ENCODE results near the gene ITGAE.

Gene ITGAE

GRCh38 chr17:3826191-3826590, 25.2 kb upstream of the ITGAE start:
- no peak for TF ChIP-seq CTCF (IDR thresholded peaks at IDR 0.05; ENCODE audit: low read depth, low read length)
- H3K36me3 ChIP-seq: peaks cover 87% of the 10 kb centered on the region
- no peak for DNase-seq

GRCh38 chr17:3821101-3821500, 20.1 kb upstream of the ITGAE start:
- no peak for DNase-seq
- Histone ChIP-seq H3K27ac (no peak overlapping the region), H3K4me3 (ENCODE audit: low read depth, low read length) (no peak overlapping the region), H3K27me3 (ENCODE audit: insufficient read depth, low read depth, severe bottlenecking) (no peaks in the 10 kb centered on the region), H3K36me3 (peaks cover 92% of the 10 kb centered on the region), H3K9me3 (ENCODE audit: severe bottlenecking) (no peaks in the 10 kb centered on the region)
- no peak for TF ChIP-seq CTCF (IDR thresholded peaks at IDR 0.05; ENCODE audit: low read depth, low read length)

More at GRCh38 chr17:3826191-3826590, 25.2 kb upstream of the ITGAE start:
- no peak overlapping the region for H3K4me3 ChIP-seq (ENCODE audit: low read depth, low read length)
- H3K27ac ChIP-seq: no peak overlapping the region
- no peaks in the 10 kb centered on the region for H3K9me3 ChIP-seq (ENCODE audit: severe bottlenecking)
- H3K27me3 ChIP-seq (ENCODE audit: insufficient read depth, low read depth, severe bottlenecking): no peaks in the 10 kb centered on the region

GRCh38 chr17:3818786-3819185, 17.8 kb upstream of the ITGAE start:
- Histone ChIP-seq H3K36me3 (peaks cover 92% of the 10 kb centered on the region), H3K9me3 (ENCODE audit: severe bottlenecking) (no peaks in the 10 kb centered on the region), H3K4me3 (ENCODE audit: low read depth, low read length) (no peak overlapping the region), H3K27me3 (ENCODE audit: insufficient read depth, low read depth, severe bottlenecking) (no peaks in the 10 kb centered on the region), H3K27ac (no peak overlapping the region)
- TF ChIP-seq CTCF (IDR thresholded peaks at IDR 0.05; ENCODE audit: low read depth, low read length): no peak
- DNase-seq: no peak

- peaks cover 92% of the 10 kb centered on the region for H3K36me3 ChIP-seq
- no peaks in the 10 kb centered on the region for H3K9me3 ChIP-seq (ENCODE audit: severe bottlenecking)
- no peaks in the 10 kb centered on the region for H3K27me3 ChIP-seq (ENCODE audit: insufficient read depth, low read depth, severe bottlenecking)
- no peak for TF ChIP-seq CTCF (IDR thresholded peaks at IDR 0.05; ENCODE audit: low read depth, low read length)
- no peak for DNase-seq
- H3K27ac ChIP-seq: no peak overlapping the region
- no peak overlapping the region for H3K4me3 ChIP-seq (ENCODE audit: low read depth, low read length)
These were observed 17.0 kb upstream of the ITGAE start for GRCh38 chr17:3817851-3818605.

- TF ChIP-seq CTCF (IDR thresholded peaks at IDR 0.05; ENCODE audit: low read depth, low read length): no peak
- Histone ChIP-seq H3K27ac (no peak overlapping the region), H3K9me3 (ENCODE audit: severe bottlenecking) (no peaks in the 10 kb centered on the region), H3K4me3 (ENCODE audit: low read depth, low read length) (no peak overlapping the region), H3K36me3 (peaks cover 90% of the 10 kb centered on the region), H3K27me3 (ENCODE audit: insufficient read depth, low read depth, severe bottlenecking) (no peaks in the 10 kb centered on the region)
- no peak for DNase-seq
These were observed 14.9 kb upstream of the ITGAE start for GRCh38 chr17:3815925-3816324.

- no peak for DNase-seq
- TF ChIP-seq CTCF (IDR thresholded peaks at IDR 0.05; ENCODE audit: low read depth, low read length): no peak
- H3K9me3 ChIP-seq (ENCODE audit: severe bottlenecking): no peaks in the 10 kb centered on the region
- no peaks in the 10 kb centered on the region for H3K27me3 ChIP-seq (ENCODE audit: insufficient read depth, low read depth, severe bottlenecking)
- H3K27ac ChIP-seq: no peak overlapping the region
- H3K4me3 ChIP-seq (ENCODE audit: low read depth, low read length): no peak overlapping the region
- peaks cover 92% of the 10 kb centered on the region for H3K36me3 ChIP-seq
These were observed 14.1 kb upstream of the ITGAE start for GRCh38 chr17:3815122-3815521.
